Right cardiac atrium (tissue), 5 donors: ENCODE measurements around the gene ISM1. TPM values are rescaled to one million over a fixed set of nuclear protein-coding genes. Genes with fewer than 3 reads are reported as not detected.

Source experiments
- ATAC-seq, 2 donors: fragments of 200-7000 bp; cut with Tn5 transposase; one replicate each; pipeline versions ENCODE4 v1.8.0 to v1.9.1; 2020; ENCODE audit warnings: moderate library complexity in 2 of 2, mild to moderate bottlenecking in 1 of 2
- DNase-seq, 3 donors: peaks; one replicate each; pipeline ENCODE4 v3.0.0-alpha.2; 2020
- H3K27ac ChIP-seq: one replicate; pipeline ENCODE4 v1.5.1; 2013; ENCODE audit warnings: mild to moderate bottlenecking, low read length, control low read depth, moderate library complexity
- H3K27me3 ChIP-seq: one replicate; pipeline ENCODE4 v1.6.1; 2013; ENCODE audit not compliant: control insufficient read depth, insufficient read depth
- H3K4me1 ChIP-seq: one replicate; pipeline ENCODE4 v1.6.1; 2013; ENCODE audit warnings: low read length; ENCODE audit not compliant: control insufficient read depth, insufficient read depth
- H3K4me3 ChIP-seq: one replicate; pipeline ENCODE4 v1.5.1; 2013; ENCODE audit warnings: low read length, control low read depth
- H3K9me3 ChIP-seq: one replicate; pipeline ENCODE4 v1.6.1; 2013; ENCODE audit warnings: low read length; ENCODE audit not compliant: control insufficient read depth
- WGBS: extraction: QIAGEN DNeasy Blood & Tissue Kit; methylation state at CpG from one replicate; pipeline ENCODE4 v1.1.7; 2013; 5-methylcytosine and 5-hydroxymethylcytosine counted together
- intact Hi-C, 4 donors: fragments of 100-400 bp; cut with DNase I; formaldehyde crosslinking; loops; one replicate each; pipeline versions ENCODE4 v1.11.0 to v1.14.0; 2022 to 2023
- polyA plus RNA-seq: library from polyadenylated mRNA; stranded (reverse); fragments of 200-250 nt; gene quantifications from one replicate; pipeline ENCODE4 v1.2.3, GENCODE V29; 2013
- total RNA-seq, 4 donors: library from RNA; stranded (reverse); fragmentation: NEBNext Ultra II Directional; extraction: Animal tissue kit (Norgen Biotek cat#: 25700); gene quantifications; one replicate each; pipeline ENCODE4 v1.2.1, GENCODE V29; 2021
- donor health status: healthy with polysubstance abuse.
- donor health status: DM: no; HTN: yes; CAD: no.
- donor health status: DM: no; HTN: no; CAD: no.
- donor health status: DM: no; HTN: yes; CAD: no; lungs with severe emphysema.
- donor health status: DM: yes; HTN: yes; CAD: no.

Gene ISM1
- total and polyA plus RNA-seq, 5 donors: 0.23 to 3.4 (median 1.0) TPM

- no peak overlapping the region for H3K27ac ChIP-seq
- H3K9me3 ChIP-seq: no peaks in the 10 kb centered on the region
- H3K27me3 ChIP-seq: no peaks in the 10 kb centered on the region
- intact Hi-C loops: no loop called here
- DNase-seq: no peak
- H3K4me1 ChIP-seq: no peaks in the 10 kb centered on the region
- 95% methylated on average over 5 of the region's 5 CpGs for WGBS
- no peak overlapping the region for H3K4me3 ChIP-seq
- no peak for ATAC-seq
Observed at GRCh38 chr20:13286052-13286451, 65.0 kb downstream of the ISM1 start.

DNA sequence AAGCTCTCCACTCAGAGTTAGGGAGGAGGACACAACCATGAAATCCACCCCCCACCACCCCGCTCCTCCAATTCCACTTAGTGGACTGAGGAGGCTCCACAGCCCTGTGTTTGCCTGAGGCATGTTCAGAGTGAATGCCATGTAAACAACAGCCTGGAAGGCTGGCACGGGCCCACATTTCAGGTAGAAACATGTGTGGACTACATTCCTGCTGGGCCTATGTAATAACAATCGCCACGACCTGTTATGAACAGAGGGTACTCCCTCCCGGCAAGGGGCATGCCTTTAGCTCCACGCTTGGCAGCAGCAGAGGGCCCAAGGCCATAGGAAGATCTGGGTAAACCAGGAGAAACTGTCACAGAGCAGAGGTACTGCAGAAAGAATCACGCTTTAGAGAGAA is 65.5 kb downstream of the ISM1 start:
- H3K4me1 ChIP-seq: no peaks in the 10 kb centered on the region
- ATAC-seq: no peak
- H3K27ac ChIP-seq: no peak overlapping the region
- H3K4me3 ChIP-seq: no peak overlapping the region
- no peaks in the 10 kb centered on the region for H3K27me3 ChIP-seq
- no peak for DNase-seq
- no peaks in the 10 kb centered on the region for H3K9me3 ChIP-seq
- 87% methylated on average over 7 of the region's 7 CpGs for WGBS
- intact Hi-C loops: no loop called here

- ATAC-seq (no peak), DNase-seq (no peak)
- Histone ChIP-seq H3K9me3 (no peaks in the 10 kb centered on the region), H3K4me1 (no peaks in the 10 kb centered on the region), H3K27me3 (no peaks in the 10 kb centered on the region), H3K4me3 (no peak overlapping the region), H3K27ac (no peak overlapping the region)
- 93% methylated on average over 12 of the region's 12 CpGs for WGBS
- intact Hi-C loops: no loop called here
Observed at GRCh38 chr20:13288357-13288756, 67.3 kb downstream of the ISM1 start.

- H3K27ac ChIP-seq: no peak overlapping the region
- ATAC-seq: no peak
- H3K4me1 ChIP-seq: no peaks in the 10 kb centered on the region
- H3K9me3 ChIP-seq: no peaks in the 10 kb centered on the region
- DNase-seq: no peak
- intact Hi-C loops: no loop called here
- 95% methylated on average over 6 of the region's 6 CpGs for WGBS
- no peak overlapping the region for H3K4me3 ChIP-seq
- no peaks in the 10 kb centered on the region for H3K27me3 ChIP-seq
Observed at GRCh38 chr20:13289031-13289430, 68.0 kb downstream of the ISM1 start.

DNA sequence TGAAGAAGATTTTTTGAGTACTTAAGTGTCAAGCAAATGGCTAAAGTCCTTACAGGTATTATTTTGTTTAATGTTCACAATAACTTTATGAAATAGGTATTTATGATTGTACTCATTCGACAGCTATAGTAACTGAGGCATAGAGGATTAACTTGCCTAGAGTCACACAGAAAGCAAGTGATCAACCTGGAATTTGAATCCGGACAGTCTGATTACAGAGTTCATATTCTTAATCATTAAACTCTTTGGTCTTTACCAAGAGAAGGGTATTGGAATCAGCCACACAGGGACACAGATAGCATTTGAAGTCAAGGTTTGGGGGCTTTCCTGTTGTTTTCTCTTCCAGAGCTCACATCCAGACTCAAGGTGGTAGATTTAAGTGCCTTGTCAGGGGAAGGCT is 69.7 kb downstream of the ISM1 start:
- Histone ChIP-seq H3K4me3 (no peak overlapping the region), H3K27ac (no peak overlapping the region), H3K9me3 (no peaks in the 10 kb centered on the region), H3K4me1 (no peaks in the 10 kb centered on the region), H3K27me3 (no peaks in the 10 kb centered on the region)
- 94% methylated on average over 2 of the region's 2 CpGs for WGBS
- intact Hi-C loops: no loop called here
- no peak for DNase-seq
- ATAC-seq: no peak

- no peaks in the 10 kb centered on the region for H3K27me3 ChIP-seq
- no peak overlapping the region for H3K27ac ChIP-seq
- DNase-seq (no peak), ATAC-seq (no peak)
- no peaks in the 10 kb centered on the region for H3K9me3 ChIP-seq
- H3K4me3 ChIP-seq: no peak overlapping the region
- WGBS: 85% methylated on average over 5 of the region's 5 CpGs
- intact Hi-C loops: no loop called here
- H3K4me1 ChIP-seq: no peaks in the 10 kb centered on the region
Observed at GRCh38 chr20:13291157-13291556, 70.1 kb downstream of the ISM1 start.

- WGBS: 83% methylated on average over 11 of the region's 11 CpGs
- intact Hi-C loops: no loop called here
- no peak overlapping the region for H3K4me3 ChIP-seq
- no peaks in the 10 kb centered on the region for H3K27me3 ChIP-seq
- no peaks in the 10 kb centered on the region for H3K4me1 ChIP-seq
- H3K27ac ChIP-seq: no peak overlapping the region
- DNase-seq: no peak
- no peak for ATAC-seq
- no peaks in the 10 kb centered on the region for H3K9me3 ChIP-seq
Observed at GRCh38 chr20:13292201-13292885, 71.3 kb downstream of the ISM1 start.

DNA sequence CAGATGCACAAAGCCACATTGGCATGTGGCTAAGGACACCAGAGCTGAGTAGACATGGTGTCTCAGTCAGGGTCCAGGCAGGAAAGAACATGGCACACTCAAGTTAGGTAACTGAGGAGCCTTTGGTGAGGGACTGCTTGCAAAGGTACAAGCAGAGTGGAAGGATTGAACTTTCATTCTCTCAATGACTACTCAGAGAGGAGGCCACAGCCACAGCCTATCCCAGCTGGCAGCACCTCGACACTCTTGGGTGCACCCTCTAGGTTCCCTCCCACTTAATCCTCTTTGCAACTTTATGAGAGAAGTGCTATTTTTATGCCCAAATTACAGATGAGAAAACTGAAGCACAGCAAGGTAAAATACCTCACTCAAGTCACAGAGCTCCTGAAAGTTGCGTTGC is 73.4 kb downstream of the ISM1 start:
- WGBS: 90% methylated on average over 2 of the region's 2 CpGs
- H3K4me1 ChIP-seq: no peaks in the 10 kb centered on the region
- H3K4me3 ChIP-seq: no peak overlapping the region
- intact Hi-C loops: no loop called here
- DNase-seq: no peak
- no peaks in the 10 kb centered on the region for H3K27me3 ChIP-seq
- no peak for ATAC-seq
- H3K9me3 ChIP-seq: no peaks in the 10 kb centered on the region
- H3K27ac ChIP-seq: no peak overlapping the region

DNA sequence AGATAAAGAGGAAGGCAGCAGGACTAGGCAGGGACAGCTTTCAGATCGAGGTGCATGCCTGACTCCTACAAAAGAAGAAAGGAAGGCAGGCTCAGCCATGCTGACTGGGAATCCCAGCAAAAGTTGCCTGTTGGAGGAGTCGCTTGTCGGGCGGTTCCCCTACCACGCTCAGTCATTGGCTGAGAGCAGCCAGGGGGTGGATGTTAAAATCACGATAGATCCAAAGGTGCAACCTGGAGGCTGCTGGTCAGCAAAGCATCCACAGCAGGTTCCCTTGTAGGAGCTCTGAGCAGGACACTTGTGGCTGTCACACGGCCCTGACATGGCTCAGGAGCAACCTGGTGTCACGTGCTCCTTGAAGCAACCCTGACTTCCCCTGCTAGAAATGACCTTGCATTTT is 74.6 kb downstream of the ISM1 start:
- DNase-seq: no peak
- H3K4me1 ChIP-seq: no peaks in the 10 kb centered on the region
- WGBS: 83% methylated on average over 8 of the region's 8 CpGs
- H3K27me3 ChIP-seq: no peaks in the 10 kb centered on the region
- H3K4me3 ChIP-seq: no peak overlapping the region
- no peaks in the 10 kb centered on the region for H3K9me3 ChIP-seq
- no peak for ATAC-seq
- no peak overlapping the region for H3K27ac ChIP-seq
- intact Hi-C loops: no loop called here

DNA sequence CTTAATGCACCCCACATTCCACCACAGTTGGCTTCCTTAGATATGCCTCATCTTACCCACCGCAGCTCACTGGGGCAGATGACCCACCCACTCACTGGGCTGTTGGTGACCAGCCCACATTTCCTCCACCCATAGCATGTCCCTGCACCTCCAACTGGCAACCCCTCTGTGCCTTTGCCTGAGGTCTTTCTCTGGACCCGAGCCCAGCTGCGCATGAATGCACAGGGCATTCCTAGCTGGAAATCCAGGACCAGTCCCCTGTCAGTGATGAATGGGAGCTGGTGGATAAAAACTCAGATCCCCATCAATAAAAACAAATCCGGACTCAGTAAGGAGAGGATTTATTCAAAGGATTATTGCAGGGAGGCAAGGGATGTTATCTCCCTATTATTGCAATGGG is 75.0 kb downstream of the ISM1 start:
- DNase-seq: no peak

DNA sequence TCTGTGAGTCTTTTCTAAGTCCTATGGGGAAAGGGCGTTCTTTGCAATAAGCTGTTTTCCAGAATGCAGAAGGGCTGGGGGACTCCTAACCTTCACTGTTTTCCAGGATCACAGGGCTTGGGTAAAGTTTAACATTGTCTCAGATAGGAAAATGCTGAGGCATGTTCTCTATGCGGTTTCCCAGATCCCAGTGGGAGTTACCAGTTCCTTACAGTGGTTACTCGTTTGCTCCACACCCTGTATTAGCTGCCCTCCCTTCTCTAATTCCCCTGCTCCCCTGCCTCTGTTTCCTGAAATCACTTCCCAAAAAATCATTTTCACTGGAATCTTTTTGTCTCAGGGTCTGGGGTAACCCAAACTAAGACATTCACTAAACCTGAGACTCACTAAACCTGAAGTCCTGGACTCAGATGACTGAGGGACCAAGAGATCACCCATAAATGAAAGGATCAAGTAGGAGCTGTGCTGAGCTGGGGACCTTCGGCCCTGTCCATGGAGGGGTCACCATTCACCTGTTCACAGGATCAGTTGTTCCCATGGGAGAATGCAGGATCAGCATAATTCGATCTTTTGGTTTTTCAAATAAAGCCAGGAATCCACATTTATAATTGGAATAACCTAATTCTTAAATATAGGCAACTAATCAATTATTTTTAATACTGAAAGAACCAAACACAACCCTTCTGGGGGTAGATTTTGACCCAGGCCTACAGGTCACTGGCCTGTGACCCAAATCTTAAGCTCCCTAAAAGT is 76.2 kb downstream of the ISM1 start:
- Histone ChIP-seq H3K9me3 (no peaks in the 10 kb centered on the region), H3K27me3 (no peaks in the 10 kb centered on the region), H3K4me3 (no peak overlapping the region), H3K4me1 (no peaks in the 10 kb centered on the region), H3K27ac (no peak overlapping the region)
- ATAC-seq: no peak
- intact Hi-C loops: no loop called here
- 79% methylated on average over 5 of the region's 5 CpGs for whole genome bisulfite sequencing
- no peak for DNase-seq

More for the DNA sequence above, 75.0 kb downstream of the ISM1 start:
- 76% methylated on average over 4 of the region's 4 CpGs for WGBS
- Histone ChIP-seq H3K27me3 (no peaks in the 10 kb centered on the region), H3K27ac (no peak overlapping the region), H3K4me1 (no peaks in the 10 kb centered on the region), H3K4me3 (no peak overlapping the region), H3K9me3 (no peaks in the 10 kb centered on the region)
- intact Hi-C loops: no loop called here
- ATAC-seq: no peak
